WERI-Rb-1 (cell line): ENCODE data around the gene MSH3.

Experiments used
- DNase-seq: peaks from one replicate; pipeline ENCODE4 v3.0.0-alpha.2; 2020
- H3K27ac ChIP-seq: fragments of 250-450 bp; sonication (Bioruptor Pico); 2 replicates; pipeline ENCODE4 v1.5.1; 2020; ENCODE audit warnings: mild to moderate bottlenecking, moderate library complexity
- H3K27me3 ChIP-seq: fragments of 250-450 bp; sonication (Bioruptor Pico); 2 replicates; pipeline ENCODE4 v1.5.1; 2021; ENCODE audit warnings: mild to moderate bottlenecking, low read depth, moderate library complexity; ENCODE audit not compliant: insufficient read depth, severe bottlenecking
- H3K36me3 ChIP-seq: fragments of 250-450 bp; sonication (Bioruptor Pico); 2 replicates; pipeline ENCODE4 v1.5.1; 2020; ENCODE audit warnings: mild to moderate bottlenecking, moderate library complexity
- H3K4me3 ChIP-seq: 2 replicates; pipeline ENCODE4 v1.5.1; 2011; ENCODE audit warnings: low read depth, mild to moderate bottlenecking, control low read depth, low read length
- H3K9me3 ChIP-seq: fragments of 250-450 bp; sonication (Bioruptor Pico); 2 replicates; pipeline ENCODE4 v1.5.1; 2021; ENCODE audit warnings: mild to moderate bottlenecking, moderate library complexity; ENCODE audit not compliant: severe bottlenecking
- CTCF ChIP-seq: IDR thresholded peaks from 2 replicates; pipeline ENCODE4 v1.5.1; 2011; ENCODE audit warnings: low read depth, mild to moderate bottlenecking, control low read depth, inconsistent platforms, low read length

The MSH3 gene

GRCh38 chr5:80763873-80764647 is 109.6 kb downstream of the MSH3 start:
- Histone ChIP-seq H3K4me3 (no peak overlapping the region), H3K9me3 (no peaks in the 10 kb centered on the region), H3K27ac (no peak overlapping the region), H3K27me3 (no peaks in the 10 kb centered on the region), H3K36me3 (no peaks in the 10 kb centered on the region; the same call in 1 of the 2 replicates)
- no peak for DNase-seq
- TF ChIP-seq CTCF: no peak

GRCh38 chr5:80764786-80765185 is 110.3 kb downstream of the MSH3 start:
- no peaks in the 10 kb centered on the region; the same call in 1 of the 2 replicates for H3K36me3 ChIP-seq
- H3K27me3 ChIP-seq: no peaks in the 10 kb centered on the region
- DNase-seq: no peak
- no peaks in the 10 kb centered on the region for H3K9me3 ChIP-seq
- no peak overlapping the region for H3K27ac ChIP-seq
- no peak for TF ChIP-seq CTCF
- H3K4me3 ChIP-seq: no peak overlapping the region

- H3K27me3 ChIP-seq: no peaks in the 10 kb centered on the region
- no peak for DNase-seq
- H3K27ac ChIP-seq: no peak overlapping the region
- H3K36me3 ChIP-seq: no peaks in the 10 kb centered on the region; the same call in 1 of the 2 replicates
- TF ChIP-seq CTCF: no peak
- no peaks in the 10 kb centered on the region for H3K9me3 ChIP-seq
- H3K4me3 ChIP-seq: no peak overlapping the region
Observed at GRCh38 chr5:80777347-80778287, 123.2 kb downstream of the MSH3 start.

- Histone ChIP-seq H3K9me3 (no peaks in the 10 kb centered on the region), H3K27me3 (no peaks in the 10 kb centered on the region), H3K4me3 (no peak overlapping the region), H3K36me3 (no peaks in the 10 kb centered on the region; the same call in 1 of the 2 replicates), H3K27ac (no peak overlapping the region)
- DNase-seq: no peak
- TF ChIP-seq CTCF: no peak
Observed at GRCh38 chr5:80780024-80780423, 125.6 kb downstream of the MSH3 start.

DNA sequence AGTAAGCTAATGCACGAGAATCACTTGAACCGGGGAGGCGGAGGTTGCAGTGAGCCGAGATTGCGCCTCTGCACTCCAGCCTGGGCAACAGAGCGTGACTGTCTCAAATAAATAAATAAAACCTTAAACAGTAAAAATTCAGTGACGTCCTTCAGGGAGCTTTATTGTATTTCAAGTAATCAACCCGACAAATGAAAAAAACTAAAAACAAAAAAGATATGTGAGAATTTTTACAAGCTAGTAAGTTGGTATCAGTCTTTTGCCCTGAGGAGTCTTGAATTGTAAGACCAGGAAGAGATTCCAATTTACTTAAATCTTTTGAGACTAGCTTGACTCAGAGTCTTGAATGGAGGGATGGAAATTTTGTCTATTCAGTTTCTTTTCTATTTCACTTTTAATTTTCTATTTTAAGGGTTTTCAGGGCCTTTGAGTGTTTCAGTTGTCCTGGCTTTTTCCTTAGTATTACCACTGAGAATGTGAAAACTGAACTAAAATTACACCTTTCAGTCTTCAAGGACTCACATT is 126.4 kb downstream of the MSH3 start:
- no peak for DNase-seq
- Histone ChIP-seq H3K27ac (no peak overlapping the region), H3K36me3 (no peaks in the 10 kb centered on the region; the same call in 1 of the 2 replicates), H3K9me3 (no peaks in the 10 kb centered on the region), H3K4me3 (no peak overlapping the region), H3K27me3 (no peaks in the 10 kb centered on the region)
- no peak for TF ChIP-seq CTCF
